Thoracic aorta (tissue), 2 donors: ENCODE data around the gene PARP14. TPM values are rescaled to one million over a fixed set of nuclear protein-coding genes. Genes with fewer than 3 reads are reported as not detected.
A peak's percentile ranks its signal among the peaks of the same experiment; 100 is the strongest.

Experiments used
- ATAC-seq: fragments of 150-250 bp; one replicate; pipeline ENCODE4 v1.8.0; 2017; ENCODE audit warnings: low read depth; ENCODE audit not compliant: insufficient number of reproducible peaks, low FRiP score
- DNase-seq: peaks from one replicate; pipeline ENCODE4 v3.0.0-alpha.2; 2020; ENCODE audit warnings: low spot score
- H3K27ac ChIP-seq, 2 donors: fragments of 200-600 bp; sonication (generic); 1 replicate in 1 of 2; 2 replicates in 1 of 2; pipeline ENCODE4 v1.5.1; 2016; ENCODE audit warnings: mild to moderate bottlenecking in 2 of 2, moderate library complexity in 2 of 2
- H3K27me3 ChIP-seq: fragments of 200-600 bp; sonication (generic); replicated peaks from 2 replicates; pipeline ENCODE4 v1.6.0; 2016; ENCODE audit warnings: mild to moderate bottlenecking; ENCODE audit not compliant: insufficient read depth
- H3K36me3 ChIP-seq: fragments of 200-600 bp; sonication (generic); one replicate; pipeline ENCODE4 v1.5.1; 2016
- H3K4me1 ChIP-seq, 2 donors: fragments of 200-600 bp; sonication (generic); 1 replicate in 1 of 2; 2 replicates in 1 of 2; pipeline versions ENCODE4 v1.5.1 to v1.6.0; 2016; ENCODE audit warnings: low read depth in 2 of 2, mild to moderate bottlenecking in 1 of 2; ENCODE audit not compliant: control insufficient read depth in 1 of 2
- H3K4me3 ChIP-seq: fragments of 200-600 bp; sonication (generic); 2 replicates; pipeline ENCODE4 v1.5.1; 2016; ENCODE audit warnings: mild to moderate bottlenecking
- H3K9me3 ChIP-seq: fragments of 200-600 bp; sonication (generic); 2 replicates; pipeline ENCODE4 v1.5.1; 2016
- CTCF ChIP-seq: fragments of 200-600 bp; sonication (generic); IDR thresholded peaks from one replicate; pipeline ENCODE4 v1.5.1; 2019; ENCODE audit warnings: antibody characterized with exemption
- total RNA-seq, 2 donors: library from RNA; depleted of rRNA; stranded (reverse); fragments of >200 nt; gene quantifications; one replicate each; pipeline versions ENCODE4 v1.1.0 to v1.2.3, GENCODE V29; 2016

PARP14 gene
- total RNA-seq, 2 donors from 2014 or later = 57.1 to 74.1 TPM

DNA sequence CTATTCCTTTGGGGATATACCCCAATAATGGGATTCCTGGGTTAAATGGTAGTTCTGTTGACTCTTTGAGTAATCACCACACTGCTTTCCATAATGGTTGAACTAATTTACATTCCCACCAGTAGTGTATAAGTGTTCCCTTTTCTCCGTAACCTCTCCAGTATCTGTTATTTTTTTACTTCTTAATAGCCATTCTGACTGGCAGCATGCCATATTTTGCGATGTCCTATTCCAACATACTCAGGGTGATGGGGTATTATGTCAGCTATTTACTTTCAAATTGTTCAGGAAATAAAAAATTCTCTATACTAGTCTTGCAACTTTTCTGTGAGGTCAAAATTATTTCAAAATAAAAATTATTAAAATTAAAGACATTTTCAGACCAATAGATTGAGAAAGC is 9.1 kb upstream of the PARP14 start:
- no peak for DNase-seq
- no peak for ATAC-seq
- H3K4me1 ChIP-seq = no peaks in the 10 kb centered on the region
- no peak overlapping the region for H3K27ac ChIP-seq
- H3K9me3 ChIP-seq = no peaks in the 10 kb centered on the region
- no peaks in the 10 kb centered on the region for H3K36me3 ChIP-seq
- no peak overlapping the region for H3K4me3 ChIP-seq
- H3K27me3 ChIP-seq = no peaks in the 10 kb centered on the region
- no peak for TF ChIP-seq CTCF

- Histone ChIP-seq H3K27ac (no peak overlapping the region), H3K27me3 (no peaks in the 10 kb centered on the region), H3K36me3 (no peaks in the 10 kb centered on the region), H3K4me3 (no peak overlapping the region), H3K9me3 (no peaks in the 10 kb centered on the region), H3K4me1 (peaks cover 3 to 7% of the 10 kb centered on the region in 2 donors)
- no peak for ATAC-seq
- no peak for DNase-seq
- no peak for TF ChIP-seq CTCF
These were observed 6.3 kb upstream of the PARP14 start for GRCh38 chr3:122674339-122674738.

DNA sequence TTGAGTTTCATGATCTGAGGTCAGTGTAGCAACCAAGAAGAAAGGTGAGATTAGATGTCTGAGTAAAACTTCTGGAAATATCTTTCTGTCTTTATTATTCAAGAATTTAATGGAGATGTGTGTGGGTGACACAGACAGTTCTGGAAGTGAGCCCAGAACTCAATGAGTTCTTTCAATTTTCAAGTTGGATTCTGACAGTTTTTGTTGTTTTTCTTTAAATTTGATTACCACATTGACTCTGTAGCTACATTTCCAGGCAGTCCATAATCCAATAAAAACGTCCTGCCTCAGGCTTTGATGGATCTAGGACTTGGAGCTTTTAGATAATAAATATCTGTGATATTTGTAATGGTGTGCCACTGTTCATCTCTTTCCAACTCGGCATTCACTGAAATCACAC is 3.9 kb upstream of the PARP14 start:
- no peak overlapping the region for H3K4me3 ChIP-seq
- no peak for TF ChIP-seq CTCF
- H3K27me3 ChIP-seq = no peaks in the 10 kb centered on the region
- ATAC-seq = no peak
- no peak for DNase-seq
- no peaks in the 10 kb centered on the region for H3K36me3 ChIP-seq
- no peak overlapping the region for H3K27ac ChIP-seq
- no peaks in the 10 kb centered on the region for H3K9me3 ChIP-seq
- peaks cover 10 to 21% of the 10 kb centered on the region in 2 donors for H3K4me1 ChIP-seq

DNA sequence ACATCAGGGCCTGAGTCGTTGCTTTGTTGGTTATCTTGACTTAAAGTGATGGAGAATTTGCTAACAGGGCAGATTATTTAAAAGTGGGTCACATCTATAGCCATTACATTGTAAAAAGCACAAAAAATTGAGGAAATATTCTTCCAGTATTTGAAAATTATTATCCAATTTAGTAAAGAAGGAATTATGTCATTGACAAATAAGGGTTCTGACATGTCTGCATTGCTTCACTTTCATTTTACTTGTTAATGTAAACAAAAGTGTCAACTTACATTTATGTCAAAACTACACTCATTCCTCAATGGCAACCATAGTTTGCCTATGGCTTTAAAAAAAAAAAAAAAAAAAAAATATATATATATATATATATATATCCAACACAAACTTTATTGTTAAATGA is 3.4 kb upstream of the PARP14 start:
- no peak for ATAC-seq

GRCh38 chr3:122678506-122678905 is 2.1 kb upstream of the PARP14 start:
- Histone ChIP-seq H3K27me3 (no peaks in the 10 kb centered on the region), H3K36me3 (no peaks in the 10 kb centered on the region), H3K4me1 (peaks cover 26 to 35% of the 10 kb centered on the region in 2 donors), H3K4me3 (peak overlapping the region; percentile 97), H3K27ac (peak overlapping the region in 1 of 2 donors; percentile 93), H3K9me3 (no peaks in the 10 kb centered on the region)
- no peak for TF ChIP-seq CTCF
- ATAC-seq (no peak), DNase-seq (no peak)

More for the DNA sequence above, 3.4 kb upstream of the PARP14 start:
- Histone ChIP-seq H3K27me3 (no peaks in the 10 kb centered on the region), H3K27ac (no peak overlapping the region), H3K4me3 (no peak overlapping the region), H3K36me3 (no peaks in the 10 kb centered on the region), H3K9me3 (no peaks in the 10 kb centered on the region), H3K4me1 (peaks cover 15 to 25% of the 10 kb centered on the region in 2 donors)
- TF ChIP-seq CTCF = no peak
- no peak for DNase-seq
